A549 (cell line): ENCODE data around the gene CSGALNACT2. TPM values are rescaled to one million over a fixed set of nuclear protein-coding genes. Genes with fewer than 3 reads are reported as not detected.

Source experiments
- ATAC-seq, 2 experiments: fragments of 200-7000 bp in 1 of 2; fragments of >200 bp in 1 of 2; cut with Nextera tagmentation in 1 of 2; cut with Tn5 transposase in 1 of 2; 3 replicates each; pipeline versions ENCODE4 v1.8.0 to v1.9.1; 2018 to 2020; ENCODE audit warnings: mild to moderate bottlenecking in 1 of 2, moderate library complexity in 1 of 2
- CTCF ChIA-PET: fragments of 300-600 bp; sonication (Branson Sonifier 250); formaldehyde crosslinking; extraction: SDS; loops from one replicate; lab custom pipeline; 2021; ENCODE audit warnings: antibody characterized with exemption, inconsistent platforms; lab: Yijun Ruan, JAX
- POLR2A ChIA-PET: fragments of 350-600 bp; formaldehyde crosslinking; extraction: SDS; loops from one replicate; lab custom pipeline; 2021; ENCODE audit warnings: antibody characterized with exemption, inconsistent platforms; lab: Yijun Ruan, JAX
- DNase-seq, 2 experiments: peaks; one replicate each; pipeline versions ENCODE4 v3.0.0 to v3.0.0-alpha.2; 2011 to 2016; ENCODE audit warnings: low read depth in 1 of 2, low spot score in 1 of 2
- FAIRE-seq: peaks from 2 replicates; lab custom pipeline; 2011; peaks lifted over from hg19 to GRCh38; lab: Jason Lieb, UNC
- H3K27ac ChIP-seq, 2 experiments: fragments of >200 bp; sonication (Bioruptor Twin); formaldehyde crosslinking; 3 replicates each; pipeline ENCODE4 v1.5.1; 2016 to 2017
- H3K4me1 ChIP-seq: fragments of >200 bp; sonication (Bioruptor Twin); formaldehyde crosslinking; 3 replicates; pipeline ENCODE4 v1.6.1; 2016
- H3K4me2 ChIP-seq: fragments of >200 bp; sonication (Bioruptor Twin); formaldehyde crosslinking; 3 replicates; pipeline ENCODE4 v1.6.1; 2016
- H3K4me3 ChIP-seq: fragments of >200 bp; sonication (Bioruptor Twin); formaldehyde crosslinking; 3 replicates; pipeline ENCODE4 v1.5.1; 2016
- H3K9me3 ChIP-seq: fragments of >200 bp; sonication (Bioruptor Twin); formaldehyde crosslinking; 3 replicates; pipeline ENCODE4 v1.6.1; 2016
- CEBPB ChIP-seq, 2 experiments: fragments of >200 bp in 1 of 2; sonication (Bioruptor Twin) in 1 of 2; formaldehyde crosslinking in 1 of 2; IDR thresholded peaks; 2 replicates each; pipeline ENCODE4 v1.6.1; 2012 to 2016
- E2F6 ChIP-seq: IDR thresholded peaks from 2 replicates; pipeline ENCODE4 v1.6.1; 2012; ENCODE audit warnings: low read depth, borderline replicate concordance
- EP300 ChIP-seq, 2 experiments: fragments of >200 bp; sonication (Bioruptor Twin); formaldehyde crosslinking; IDR thresholded peaks; 2 replicates in 1 of 2; 3 replicates in 1 of 2; pipeline ENCODE4 v1.6.1; 2016 to 2017
- ESRRA ChIP-seq: fragments of 150-350 bp; IDR thresholded peaks from 2 replicates; pipeline ENCODE4 v1.6.1; 2014; ENCODE audit warnings: mild to moderate bottlenecking, low read length, borderline replicate concordance
- GATA3 ChIP-seq: IDR thresholded peaks from 2 replicates; pipeline ENCODE4 v1.6.1; 2012; ENCODE audit warnings: borderline replicate concordance
- HES2 ChIP-seq: fragments of >200 bp; sonication (Bioruptor Twin); formaldehyde crosslinking; IDR thresholded peaks from 2 replicates; pipeline ENCODE4 v1.6.1; 2016
- HOXB13 ChIP-seq: fragments of 250-450 bp; sonication (Bioruptor Pico); IDR thresholded peaks from 2 replicates; pipeline ENCODE4 v1.5.0; 2020; ENCODE audit warnings: low read depth, mild to moderate bottlenecking, moderate library complexity
- HOXB5 ChIP-seq: fragments of 250-450 bp; sonication (Bioruptor Pico); IDR thresholded peaks from 2 replicates; pipeline ENCODE4 v1.5.0; 2020; ENCODE audit warnings: mild to moderate bottlenecking, moderate library complexity
- JUNB ChIP-seq: fragments of >200 bp; sonication (Bioruptor Twin); formaldehyde crosslinking; IDR thresholded peaks from 2 replicates; pipeline ENCODE4 v1.6.1; 2016
- MAFK ChIP-seq: fragments of 450-650 bp; IDR thresholded peaks from 2 replicates; pipeline ENCODE4 v1.6.1; 2014; ENCODE audit not compliant: partially characterized antibody
- MAZ ChIP-seq: fragments of 150-350 bp; IDR thresholded peaks from 2 replicates; pipeline ENCODE4 v1.6.1; 2014; ENCODE audit warnings: antibody characterized with exemption, low read depth, low read length, borderline replicate concordance
- NFE2L2 ChIP-seq: fragments of 150-350 bp; conservative IDR thresholded peaks from 2 replicates; pipeline ENCODE4 v1.6.1; 2014; ENCODE audit warnings: low read length
- POLR2AphosphoS2 ChIP-seq: conservative IDR thresholded peaks from 2 replicates; pipeline ENCODE4 v1.6.1; 2012; ENCODE audit warnings: low read length, improper control_type of control experiment, inconsistent platforms
- RAD21 ChIP-seq, 2 experiments: fragments of >200 bp in 1 of 2; sonication (Bioruptor Twin) in 1 of 2; formaldehyde crosslinking in 1 of 2; IDR thresholded peaks in 1 of 2; conservative IDR thresholded peaks in 1 of 2; 2 replicates in 1 of 2; 3 replicates in 1 of 2; pipeline ENCODE4 v1.6.1; 2012 to 2018; ENCODE audit warnings: inconsistent platforms in 1 of 2
- RARB ChIP-seq: fragments of 250-450 bp; sonication (Bioruptor Pico); IDR thresholded peaks from 2 replicates; pipeline ENCODE4 v1.8.0; 2021; ENCODE audit warnings: mild to moderate bottlenecking, moderate library complexity
- SMC3 ChIP-seq: fragments of >200 bp; sonication (Bioruptor Twin); formaldehyde crosslinking; IDR thresholded peaks from 3 replicates; pipeline ENCODE4 v1.6.1; 2018; ENCODE audit warnings: inconsistent platforms
- TP53 ChIP-seq: fragments of 250-450 bp; sonication (Bioruptor Pico); IDR thresholded peaks from 2 replicates; pipeline ENCODE4 v1.5.0; 2021; ENCODE audit warnings: mild to moderate bottlenecking, moderate library complexity
- WGBS: methylation state at CpG from one replicate; pipeline ENCODE4 v1.1.6; 2017; ENCODE audit errors: missing lambda C conversion rate; 5-methylcytosine and 5-hydroxymethylcytosine counted together
- polyA plus RNA-seq, 4 experiments: library from polyadenylated mRNA; depleted of rRNA in 3 of 4; stranded (reverse); fragments of >200 nt; fragmentation: RNase III in 1 of 4; extraction: RNeasy Plus Mini Kit Qiagen cat#74134 plus additional on column Dnase treatment in 1 of 4; gene quantifications; 2 replicates in 3 of 4; 3 replicates in 1 of 4; pipeline ENCODE4 v1.2.3, GENCODE V29; 2011 to 2017

Gene CSGALNACT2
- polyA plus RNA-seq, 2 of the 4 experiments (the other 2 are of a cell fraction), result 11.2 to 29.9 TPM

GRCh38 chr10:43131256-43131655 is 7.0 kb upstream of the CSGALNACT2 start:
- ATAC-seq (no peak), DNase-seq (no peak), FAIRE-seq (no peak)
- CTCF ChIA-PET, result interaction anchor here (1.4 to 1.8 kb wide), 2 partner anchors 26 to 74 kb away, joined by 4 to 7 read pairs; no protein-coding TSS in a partner anchor
- Histone ChIP-seq H3K27ac (no peak overlapping the region), H3K4me3 (no peak overlapping the region), H3K4me1 (0 out of 3 replicates have a peak, but pooled peaks cover 3% of the 10 kb centered on the region), H3K9me3 (no peaks in the 10 kb centered on the region), H3K4me2 (no peak overlapping the region)
- POLR2A ChIA-PET, result no interaction called here
- TF ChIP-seq RAD21 (conservative IDR thresholded peaks at IDR 0.05 in 1 of 2, IDR thresholded peaks at IDR 0.05 in 1 of 2) (no peak), SMC3 (no peak), MAFK (peak; percentile 29)
- WGBS, result 81% methylated on average over 11 of the region's 11 CpGs

- H3K9me3 ChIP-seq, result no peaks in the 10 kb centered on the region
- CTCF ChIA-PET, result no interaction called here
- no peak overlapping the region for H3K27ac ChIP-seq
- POLR2A ChIA-PET, result no interaction called here
- FAIRE-seq (no peak), DNase-seq (no peak), ATAC-seq (no peak)
- no peak overlapping the region for H3K4me2 ChIP-seq
- H3K4me1 ChIP-seq, result peaks cover 7% of the 10 kb centered on the region; the same call in 1 of the 3 replicates
- TF ChIP-seq JUNB (no peak), SMC3 (no peak), MAZ (no peak)
- WGBS, result 63% methylated on average over 4 of the region's 6 CpGs
- H3K4me3 ChIP-seq, result no peak overlapping the region
Measured at GRCh38 chr10:43131906-43132305, 6.3 kb upstream of the CSGALNACT2 start.

GRCh38 chr10:43132867-43133787 is 5.1 kb upstream of the CSGALNACT2 start:
- DNase-seq (no peak), FAIRE-seq (no peak), ATAC-seq (no peak)
- ChIA-PET CTCF (interaction anchor here (0.7 to 1.1 kb wide), 4 partner anchors 11 to 380 kb away, joined by 3 to 5 read pairs (median 4); no protein-coding TSS in a partner anchor), POLR2A (no interaction called here)
- no peak for TF ChIP-seq CEBPB (IDR thresholded peaks at IDR 0.05)
- TF ChIP-seq RARB (CRISPR knock-in tag), result no peak
- TF ChIP-seq E2F6, result no peak
- TF ChIP-seq EP300 (IDR thresholded peaks at IDR 0.05), result no peak
- no peak for TF ChIP-seq RAD21 (conservative IDR thresholded peaks at IDR 0.05 in 1 of 2, IDR thresholded peaks at IDR 0.05 in 1 of 2)
- TF ChIP-seq NFE2L2, result no peak
- no peak for TF ChIP-seq HOXB13 (CRISPR knock-in tag)
- TF ChIP-seq GATA3, result no peak
- no peak for TF ChIP-seq TP53 (CRISPR knock-in tag)
- TF ChIP-seq ESRRA, result no peak
- TF ChIP-seq HES2, result no peak
- no peak for TF ChIP-seq HOXB5 (CRISPR knock-in tag)
- TF ChIP-seq POLR2AphosphoS2, result no peak
- 61% methylated on average over 3 of the region's 3 CpGs for whole genome bisulfite sequencing
- Histone ChIP-seq H3K4me1 (peaks cover 10% of the 10 kb centered on the region; the same call in 1 of the 3 replicates), H3K4me2 (no peak overlapping the region), H3K9me3 (no peaks in the 10 kb centered on the region), H3K27ac (no peak overlapping the region), H3K4me3 (no peak overlapping the region)
